Nephron progenitor cell (in vitro differentiated cells): ENCODE results near the gene SEMA3F.

Experiments
- DNase-seq: peaks from one replicate; pipeline ENCODE4 v3.0.0; 2021
- H3K27ac Mint-ChIP-seq: 2 replicates; pipeline ENCODE4 v1.8.0; 2021; ENCODE audit warnings: mild to moderate bottlenecking, moderate library complexity, mixed read lengths
- H3K27me3 Mint-ChIP-seq: 2 replicates; pipeline ENCODE4 v1.8.0; 2021; ENCODE audit warnings: mild to moderate bottlenecking, low read depth, mixed read lengths; ENCODE audit not compliant: poor library complexity
- H3K36me3 Mint-ChIP-seq: 2 replicates; pipeline ENCODE4 v1.8.0; 2021; ENCODE audit warnings: low read depth, mixed read lengths
- H3K4me1 Mint-ChIP-seq: 2 replicates; pipeline ENCODE4 v1.8.0; 2021; ENCODE audit warnings: mixed read lengths
- H3K4me3 Mint-ChIP-seq: 2 replicates; pipeline ENCODE4 v1.8.0; 2021; ENCODE audit warnings: mild to moderate bottlenecking, moderate library complexity, mixed read lengths
- H3K9me3 Mint-ChIP-seq: 2 replicates; pipeline ENCODE4 v1.8.0; 2021; ENCODE audit warnings: mild to moderate bottlenecking, moderate library complexity, mixed read lengths
- CTCF ChIP-seq: fragments of 200-600 bp; sonication (generic); IDR thresholded peaks from 2 replicates; pipeline ENCODE4 v1.5.0; 2021; ENCODE audit warnings: antibody characterized with exemption

Gene SEMA3F

DNA sequence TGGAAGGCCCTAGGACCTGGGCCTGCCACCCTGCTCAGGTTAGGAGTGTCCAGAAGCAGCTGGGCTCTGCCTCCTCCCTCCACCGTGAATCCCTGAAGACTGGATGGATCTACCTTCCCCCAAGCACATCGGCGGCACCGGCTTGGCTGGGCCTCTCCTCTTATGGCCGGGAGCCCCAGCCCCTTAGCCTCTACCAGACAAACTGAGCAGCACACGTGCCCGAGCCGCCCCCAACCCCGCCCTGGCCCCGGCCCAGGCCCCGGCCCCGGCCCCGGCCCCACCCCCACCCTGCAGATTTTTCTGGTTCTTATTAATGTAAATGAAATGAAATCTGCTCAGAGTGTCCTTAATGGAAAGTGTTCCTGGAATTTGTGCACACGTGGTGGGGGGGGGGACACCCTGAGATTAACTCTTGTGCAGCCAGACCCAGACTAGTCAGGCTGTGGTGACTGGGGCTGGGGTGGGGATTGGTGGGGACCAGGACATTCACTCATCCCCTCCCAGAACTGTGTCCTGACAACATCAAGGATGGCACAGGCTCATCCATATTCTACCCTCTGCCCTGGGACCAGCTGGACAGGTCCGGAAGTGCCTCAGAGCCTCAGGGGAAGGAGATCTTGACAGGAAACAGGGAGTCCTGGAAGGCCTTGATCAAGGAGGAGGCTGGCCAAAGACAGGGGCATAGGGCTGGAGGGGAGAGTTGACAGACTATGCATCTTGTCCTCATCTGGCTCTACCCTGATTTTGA, 30.9 kb upstream of the SEMA3F start:
- Mint-ChIP-seq H3K4me3 (peak overlapping the region; percentile 52), H3K9me3 (no peaks in the 10 kb centered on the region), H3K36me3 (peaks cover 4% of the 10 kb centered on the region), H3K4me1 (peaks cover 64% of the 10 kb centered on the region), H3K27me3 (peaks cover 5% of the 10 kb centered on the region), H3K27ac (no peak overlapping the region)
- DNase-seq = no peak
- TF ChIP-seq CTCF = no peak

DNA sequence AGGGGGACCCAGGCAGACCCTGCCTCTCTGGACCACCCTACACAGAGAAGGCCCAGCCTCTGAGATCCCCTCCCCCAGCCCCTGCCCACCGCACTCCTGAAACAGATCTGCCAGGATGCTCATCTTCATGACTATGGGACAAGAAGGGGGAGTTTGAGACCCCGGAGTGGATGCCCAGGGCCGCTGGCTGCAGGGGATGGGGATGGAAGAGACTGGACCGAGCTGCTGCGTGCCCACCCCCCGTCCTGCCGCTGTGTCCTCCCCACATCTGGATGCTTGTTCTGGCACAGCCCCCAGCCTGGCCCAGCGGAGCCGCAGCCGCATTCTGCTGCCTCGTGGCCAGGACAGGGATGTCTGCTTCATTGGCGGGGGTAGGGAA, 30.3 kb upstream of the SEMA3F start:
- Mint-ChIP-seq H3K27ac (no peak overlapping the region), H3K27me3 (peaks cover 8% of the 10 kb centered on the region), H3K4me3 (peak overlapping the region; percentile 52), H3K4me1 (peaks cover 64% of the 10 kb centered on the region), H3K9me3 (no peaks in the 10 kb centered on the region), H3K36me3 (peaks cover 2% of the 10 kb centered on the region)
- no peak for TF ChIP-seq CTCF
- DNase-seq = no peak

DNA sequence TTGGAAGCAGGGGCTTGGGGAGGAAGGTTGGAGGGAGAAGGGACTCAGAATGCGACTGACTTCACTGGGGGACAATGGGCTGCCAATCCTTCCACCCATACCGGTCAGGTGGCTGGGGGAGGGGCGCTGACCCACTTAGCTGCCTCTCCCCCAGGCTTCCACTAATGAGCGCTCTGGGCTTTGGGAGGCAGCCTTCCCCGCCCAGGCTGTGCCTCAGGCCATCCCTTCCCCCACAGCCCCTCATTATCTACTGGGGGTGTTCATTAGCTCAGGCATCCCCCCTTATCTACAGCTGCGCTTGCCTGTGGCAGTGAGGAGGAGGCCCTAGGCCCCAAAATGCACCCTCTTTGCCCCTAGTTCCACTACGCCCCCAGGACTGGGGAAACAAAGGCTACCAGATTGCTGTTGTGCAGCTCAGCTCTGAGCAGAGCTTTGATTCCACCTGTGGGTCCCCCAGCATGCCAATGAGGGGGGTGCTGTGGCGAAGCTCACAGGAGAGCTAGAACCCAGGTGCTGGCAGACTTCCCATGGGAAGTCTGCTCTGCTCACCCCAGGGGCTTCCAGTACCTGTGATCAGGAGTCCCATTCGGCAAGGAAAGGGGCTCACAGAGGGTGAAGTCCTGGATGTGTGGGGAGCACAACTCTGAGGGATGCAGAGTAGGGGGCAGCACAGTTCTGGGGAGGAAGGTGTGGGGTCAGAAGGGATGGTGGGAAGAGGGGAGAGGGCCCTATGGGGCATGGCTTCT, 29.4 kb upstream of the SEMA3F start:
- Mint-ChIP-seq H3K36me3 (no peaks in the 10 kb centered on the region), H3K9me3 (no peaks in the 10 kb centered on the region), H3K27ac (no peak overlapping the region), H3K4me1 (peaks cover 64% of the 10 kb centered on the region), H3K4me3 (no peak overlapping the region), H3K27me3 (peaks cover 8% of the 10 kb centered on the region)
- TF ChIP-seq CTCF = no peak
- DNase-seq = no peak

DNA sequence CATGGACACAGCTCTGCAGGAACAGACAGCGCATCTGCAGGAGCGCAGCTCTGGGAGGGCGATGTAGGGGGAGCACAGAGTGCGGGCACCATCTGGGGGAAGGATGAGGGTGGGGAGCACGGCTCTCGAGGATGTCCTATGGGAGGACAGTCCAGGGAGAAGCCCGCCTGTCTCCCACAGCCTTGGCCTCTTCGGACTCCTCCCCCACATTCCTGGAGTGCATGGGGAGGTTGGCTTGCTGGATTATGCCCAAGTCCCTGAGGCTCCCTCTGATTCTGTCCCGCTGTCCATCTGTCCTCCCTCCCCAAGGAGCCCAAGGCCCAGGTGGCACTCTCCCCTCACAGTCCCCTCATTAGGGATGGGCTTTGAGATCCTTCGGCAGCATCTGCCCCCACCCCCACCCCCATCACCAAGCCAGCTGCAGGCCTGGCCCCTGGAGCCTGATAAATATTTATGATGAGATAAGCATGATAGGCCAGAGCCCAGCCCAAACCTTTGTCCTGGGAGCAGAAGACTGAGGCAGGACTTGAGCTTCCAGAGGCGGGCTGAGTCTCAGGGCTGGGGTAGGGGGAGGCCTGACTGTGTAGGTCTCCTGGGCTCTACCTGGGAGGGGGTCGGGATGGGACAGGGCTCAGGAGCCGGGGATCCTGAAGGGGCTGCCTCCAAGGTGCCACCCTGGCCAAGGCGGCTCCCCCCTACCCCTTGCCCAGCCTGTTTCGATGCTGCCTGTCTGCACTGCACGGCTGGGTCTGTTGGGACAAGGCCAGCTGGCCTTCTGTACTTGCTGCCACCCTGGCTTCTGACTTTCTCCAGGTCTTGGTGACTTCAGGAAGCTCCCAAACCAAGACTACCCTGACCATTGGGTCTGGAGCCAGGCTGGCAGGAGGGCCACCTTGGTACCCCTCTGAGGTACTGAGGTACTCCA, 28.6 kb upstream of the SEMA3F start:
- Mint-ChIP-seq H3K9me3 (no peaks in the 10 kb centered on the region), H3K27ac (no peak overlapping the region), H3K27me3 (peaks cover 12% of the 10 kb centered on the region), H3K4me1 (peaks cover 64% of the 10 kb centered on the region), H3K4me3 (no peak overlapping the region), H3K36me3 (no peaks in the 10 kb centered on the region)
- DNase-seq = no peak
- no peak for TF ChIP-seq CTCF

DNA sequence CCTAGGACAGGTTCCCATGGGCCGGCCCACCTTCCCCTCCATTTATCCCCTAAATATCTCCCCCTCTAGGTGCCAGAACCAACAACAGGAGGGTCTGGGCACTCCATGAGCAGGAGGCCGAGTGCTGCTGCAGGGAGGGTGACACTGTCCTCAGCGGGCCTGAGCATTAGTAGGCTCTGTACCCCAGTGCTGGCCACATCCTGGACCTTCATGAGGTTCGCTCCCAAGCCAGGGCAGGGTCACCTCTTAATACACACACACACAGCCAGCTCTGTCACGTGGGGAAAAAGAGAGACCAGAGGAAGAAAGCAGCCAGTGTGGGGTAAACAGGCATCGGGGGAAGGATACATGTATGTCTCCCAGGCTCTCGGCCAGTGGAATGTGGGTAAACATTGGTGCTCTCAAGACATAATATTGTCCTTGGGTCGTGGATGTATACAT, 27.9 kb upstream of the SEMA3F start:
- Mint-ChIP-seq H3K4me3 (no peak overlapping the region), H3K27ac (no peak overlapping the region), H3K9me3 (no peaks in the 10 kb centered on the region), H3K4me1 (peaks cover 57% of the 10 kb centered on the region), H3K27me3 (peaks cover 12% of the 10 kb centered on the region), H3K36me3 (no peaks in the 10 kb centered on the region)
- no peak for TF ChIP-seq CTCF
- no peak for DNase-seq
